ENCODE data around the gene BLOC1S6.

BLOC1S6 gene

GRCh38 chr15:45616901-45617323 is 29.7 kb downstream of the BLOC1S6 start:
- Histone ChIP-seq H3K4me3 (replicated peaks; ENCODE audit: insufficient read depth, low read length) (no peak overlapping the region), H3K27me3 (ENCODE audit: insufficient read depth, poor library complexity, severe bottlenecking) (no peaks in the 10 kb centered on the region), H3K27ac (replicated peaks) (no peak overlapping the region)
- no peak for DNase-seq (ENCODE audit: low read depth in 1 of 2, low spot score in 1 of 2)
- TF ChIP-seq SPI1 (IDR thresholded peaks at IDR 0.05; ENCODE audit: borderline replicate concordance, low read depth): no peak
- TF ChIP-seq CTCF (IDR thresholded peaks at IDR 0.05; ENCODE audit: insufficient read depth, low read length): no peak
- TF ChIP-seq REST (IDR thresholded peaks at IDR 0.05; ENCODE audit: insufficient replicate concordance, low read depth): no peak
- no peak for TF ChIP-seq POLR2AphosphoS5 (IDR thresholded peaks at IDR 0.05; ENCODE audit: low read depth)
- TF ChIP-seq GABPA (IDR thresholded peaks at IDR 0.05; ENCODE audit: low read depth): no peak

GRCh38 chr15:45618813-45619212 is 31.6 kb downstream of the BLOC1S6 start:
- peak in 1 of 2 experiments; percentile 18 for DNase-seq (ENCODE audit: low read depth in 1 of 2, low spot score in 1 of 2)

GRCh38 chr15:45628136-45628535 is 41.0 kb downstream of the BLOC1S6 start:
- DNase-seq (ENCODE audit: low read depth in 1 of 2, low spot score in 1 of 2): no peak
- no peak overlapping the region for H3K27ac ChIP-seq (replicated peaks)
- TF ChIP-seq GABPA (IDR thresholded peaks at IDR 0.05; ENCODE audit: low read depth): no peak
- TF ChIP-seq POLR2AphosphoS5 (IDR thresholded peaks at IDR 0.05; ENCODE audit: low read depth): no peak
- no peak for TF ChIP-seq CTCF (IDR thresholded peaks at IDR 0.05; ENCODE audit: insufficient read depth, low read length)
- TF ChIP-seq REST (IDR thresholded peaks at IDR 0.05; ENCODE audit: insufficient replicate concordance, low read depth): no peak
- TF ChIP-seq SPI1 (IDR thresholded peaks at IDR 0.05; ENCODE audit: borderline replicate concordance, low read depth): no peak
- H3K27me3 ChIP-seq (ENCODE audit: insufficient read depth, poor library complexity, severe bottlenecking): no peaks in the 10 kb centered on the region
- no peak overlapping the region for H3K4me3 ChIP-seq (replicated peaks; ENCODE audit: insufficient read depth, low read length)

More at GRCh38 chr15:45618813-45619212, 31.6 kb downstream of the BLOC1S6 start:
- TF ChIP-seq GABPA (IDR thresholded peaks at IDR 0.05; ENCODE audit: low read depth): no peak
- Histone ChIP-seq H3K27ac (replicated peaks) (no peak overlapping the region), H3K27me3 (ENCODE audit: insufficient read depth, poor library complexity, severe bottlenecking) (no peaks in the 10 kb centered on the region), H3K4me3 (replicated peaks; ENCODE audit: insufficient read depth, low read length) (no peak overlapping the region)

GRCh38 chr15:45630917-45631691 is 43.9 kb downstream of the BLOC1S6 start:
- H3K27me3 ChIP-seq (ENCODE audit: insufficient read depth, poor library complexity, severe bottlenecking): no peaks in the 10 kb centered on the region
- H3K27ac ChIP-seq (replicated peaks): no peak overlapping the region
- DNase-seq (ENCODE audit: low read depth in 1 of 2, low spot score in 1 of 2): no peak
- H3K4me3 ChIP-seq (replicated peaks; ENCODE audit: insufficient read depth, low read length): peak overlapping the region; percentile 12; the same call in 1 of the 2 replicates
- TF ChIP-seq POLR2AphosphoS5 (IDR thresholded peaks at IDR 0.05; ENCODE audit: low read depth): no peak
- TF ChIP-seq GABPA (IDR thresholded peaks at IDR 0.05; ENCODE audit: low read depth): no peak
- TF ChIP-seq CTCF (IDR thresholded peaks at IDR 0.05; ENCODE audit: insufficient read depth, low read length): no peak
- TF ChIP-seq SPI1 (IDR thresholded peaks at IDR 0.05; ENCODE audit: borderline replicate concordance, low read depth): no peak
- no peak for TF ChIP-seq REST (IDR thresholded peaks at IDR 0.05; ENCODE audit: insufficient replicate concordance, low read depth)

Data from HL-60 (cell line).